H4 (cell line): ENCODE results near the gene BCL11B. TPM values are rescaled to one million over a fixed set of nuclear protein-coding genes. Genes with fewer than 3 reads are reported as not detected.

Experiments
- DNase-seq: peaks from one replicate; pipeline ENCODE4 v3.0.0-alpha.2; 2015; ENCODE audit warnings: low spot score
- total RNA-seq: library from RNA; depleted of rRNA; stranded (reverse); fragments of >200 nt; shearing (Covaris generic); gene quantifications from 2 replicates; pipeline ENCODE4 v1.2.3, GENCODE V29; 2014

Gene BCL11B
- total RNA-seq, 1 experiment from 2014 or later: 1.4 TPM

- DNase-seq: no peak
These were observed 108.6 kb downstream of the BCL11B start for GRCh38 chr14:99163446-99163845.

- DNase-seq: no peak
These were observed 112.4 kb downstream of the BCL11B start for GRCh38 chr14:99159341-99160340.

- no peak for DNase-seq
These were observed 113.3 kb downstream of the BCL11B start for GRCh38 chr14:99158646-99159165.

- no peak for DNase-seq
These were observed 113.8 kb downstream of the BCL11B start for GRCh38 chr14:99158150-99158549.

GRCh38 chr14:99157676-99158075 lies 114.3 kb downstream of the BCL11B start:
- no peak for DNase-seq

GRCh38 chr14:99157246-99157645 lies 114.8 kb downstream of the BCL11B start:
- no peak for DNase-seq

- DNase-seq: no peak
These were observed 115.2 kb downstream of the BCL11B start for GRCh38 chr14:99156814-99157213.

GRCh38 chr14:99156090-99156425 lies 115.9 kb downstream of the BCL11B start:
- DNase-seq: no peak

GRCh38 chr14:99155173-99156089 lies 116.6 kb downstream of the BCL11B start:
- DNase-seq: no peak

- no peak for DNase-seq
These were observed 121.8 kb downstream of the BCL11B start for GRCh38 chr14:99150236-99150635.

- DNase-seq: no peak
These were observed 123.0 kb downstream of the BCL11B start for GRCh38 chr14:99148861-99149610.

- DNase-seq: no peak
These were observed 123.9 kb downstream of the BCL11B start for GRCh38 chr14:99148131-99148530.

- DNase-seq: no peak
These were observed 124.6 kb downstream of the BCL11B start for GRCh38 chr14:99147366-99147740.

GRCh38 chr14:99146616-99147365 lies 125.2 kb downstream of the BCL11B start:
- no peak for DNase-seq

GRCh38 chr14:99145307-99145706 lies 126.7 kb downstream of the BCL11B start:
- no peak for DNase-seq

- DNase-seq: no peak
These were observed 128.2 kb downstream of the BCL11B start for GRCh38 chr14:99143793-99144192.

- DNase-seq: no peak
These were observed 128.9 kb downstream of the BCL11B start for GRCh38 chr14:99143126-99143525.

- no peak for DNase-seq
These were observed 130.8 kb downstream of the BCL11B start for GRCh38 chr14:99141236-99141635.

GRCh38 chr14:99138999-99139865 lies 132.8 kb downstream of the BCL11B start:
- no peak for DNase-seq
